ENCODE measurements around the gene TFPT.

TFPT gene

DNA sequence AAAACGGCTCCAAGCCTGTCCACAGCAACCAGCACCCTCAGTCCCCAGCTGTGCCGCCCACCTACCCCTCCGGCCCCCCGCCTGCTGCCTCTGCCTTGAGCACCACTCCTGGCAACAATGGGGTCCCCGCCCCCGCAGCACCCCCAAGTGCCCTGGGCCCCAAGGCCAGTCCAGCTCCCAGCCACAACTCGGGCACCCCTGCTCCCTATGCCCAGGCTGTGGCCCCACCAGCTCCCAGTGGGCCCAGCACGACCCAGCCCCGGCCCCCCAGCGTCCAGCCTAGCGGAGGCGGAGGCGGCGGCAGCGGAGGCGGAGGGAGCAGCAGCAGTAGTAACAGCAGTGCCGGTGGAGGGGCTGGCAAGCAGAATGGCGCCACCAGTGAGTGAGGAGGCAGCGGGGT, 32.7 kb upstream of the TFPT start:
- no peak for DNase-seq

DNA sequence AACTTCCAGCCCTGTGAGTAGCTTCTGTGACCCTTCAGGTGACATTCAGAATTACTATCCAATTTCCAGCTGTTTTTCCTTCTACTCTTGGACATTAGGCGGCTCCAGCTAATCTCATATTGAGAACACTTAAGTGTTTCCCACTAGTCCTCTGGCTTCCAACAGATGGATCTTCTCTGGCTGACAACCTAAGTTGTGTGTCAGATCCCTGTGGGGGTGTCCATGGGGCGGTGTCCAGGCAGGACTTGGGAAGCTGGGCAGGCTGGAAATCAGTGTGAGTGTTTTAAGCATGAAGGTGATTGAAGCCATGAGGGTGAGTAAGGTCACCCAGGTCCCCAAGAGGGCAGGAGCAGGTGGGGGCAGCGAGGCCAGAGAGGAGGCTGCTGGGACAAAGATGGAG, 32.2 kb upstream of the TFPT start:
- DNase-seq, result no peak

GRCh38 chr19:54145541-54146158, 30.2 kb upstream of the TFPT start:
- DNase-seq, result no peak

DNA sequence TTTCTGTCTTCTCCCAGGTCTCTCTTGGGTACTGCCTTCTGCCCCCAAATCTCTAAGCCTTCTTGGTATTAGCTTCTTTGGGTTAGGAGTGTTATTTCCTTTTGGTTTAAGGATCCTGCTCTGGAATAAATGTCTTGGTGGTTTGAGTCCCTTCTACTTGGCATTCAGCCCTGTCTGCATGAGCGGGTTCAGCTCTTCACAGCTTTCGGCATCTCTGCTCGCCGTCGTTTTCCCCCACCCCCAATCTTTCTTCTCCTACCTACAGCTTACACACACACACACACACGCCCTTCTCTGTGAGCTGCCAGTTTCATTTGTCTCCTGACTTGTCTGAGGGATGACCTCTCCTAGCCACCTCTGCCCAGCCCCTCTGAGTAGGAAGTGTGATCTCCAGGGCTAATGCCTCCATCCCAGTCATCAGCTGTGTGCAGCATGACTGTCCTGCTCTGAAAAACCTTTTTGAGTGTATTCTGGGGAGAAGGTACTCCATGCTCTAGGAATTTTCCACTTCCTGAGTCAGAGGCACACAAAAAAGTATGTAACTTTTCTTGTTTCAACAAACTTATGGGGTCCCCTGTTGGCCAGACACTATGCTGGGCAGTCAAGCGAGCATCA, 26.8 kb upstream of the TFPT start:
- DNase-seq, result no peak

DNA sequence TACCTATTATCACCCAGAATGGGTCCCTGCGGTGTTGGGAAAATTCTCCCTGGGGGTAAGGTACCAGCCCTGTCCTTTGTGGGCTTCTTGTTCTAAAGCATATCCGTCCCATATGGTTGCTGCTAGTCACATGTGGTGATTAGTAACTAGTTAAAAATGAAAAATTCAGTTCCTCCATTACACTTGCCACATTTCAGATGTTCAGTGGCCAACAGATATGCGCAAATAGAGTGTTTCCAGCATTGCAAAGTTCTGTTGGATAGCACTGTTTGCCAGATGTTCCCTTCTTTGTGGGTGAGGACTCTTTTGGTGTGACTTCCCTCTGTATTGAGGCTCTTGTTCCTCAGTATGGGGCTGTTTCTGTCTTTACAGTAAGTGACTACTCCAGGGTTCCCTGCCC, 25.9 kb upstream of the TFPT start:
- no peak for DNase-seq

- no peak for DNase-seq
Observed at GRCh38 chr19:54138489-54139256, 23.2 kb upstream of the TFPT start.

DNA sequence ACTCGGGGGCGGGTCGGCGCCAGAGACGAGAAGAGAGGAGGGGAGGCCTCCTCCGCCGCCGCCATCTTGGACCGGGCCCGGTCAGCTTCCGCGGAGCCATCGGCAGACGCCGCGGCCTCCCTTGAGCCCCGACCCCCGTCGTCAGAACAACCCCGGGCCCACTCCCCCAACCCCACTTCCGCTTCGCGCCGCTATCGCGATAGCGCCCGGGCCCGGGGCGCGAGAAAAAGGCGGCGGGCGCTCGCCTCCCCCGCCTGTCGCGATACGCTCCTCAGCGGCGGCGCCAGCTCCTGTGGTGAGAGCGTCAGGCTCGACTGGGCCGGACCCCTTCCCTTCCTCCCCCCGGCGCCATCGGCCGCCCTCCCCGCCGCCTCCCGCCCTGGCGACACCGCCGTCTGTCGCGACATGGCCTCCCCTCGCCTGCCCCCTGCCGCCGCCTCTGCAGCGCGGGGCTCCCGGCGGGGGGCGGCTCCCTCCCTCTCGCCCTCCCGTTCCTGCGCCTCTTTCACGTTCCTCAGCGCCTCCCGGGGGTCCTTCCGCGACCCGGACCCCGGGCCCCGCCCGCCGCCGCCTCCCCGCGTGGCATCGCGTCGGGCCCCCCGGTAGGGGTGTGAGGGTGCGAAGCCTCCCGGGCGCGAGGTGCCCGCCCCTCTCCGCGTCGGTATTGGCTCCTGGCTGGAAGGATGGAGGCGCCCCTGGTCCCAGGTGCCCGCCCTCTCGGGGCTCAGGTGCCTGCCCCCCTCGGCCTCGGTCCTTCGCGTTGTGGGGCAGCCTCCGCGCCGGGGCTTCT, 22.4 kb upstream of the TFPT start, which contains the start of gene CNOT3:
CNOT3 (plus strand) TSS at position 64 of the 790 bp plus-strand sequence. CDS start 5,217 bp downstream, outside the sequence.
- DNase-seq, result no peak

- DNase-seq, result peak; percentile 98 to 99
Observed at GRCh38 chr19:54136864-54137698, 21.6 kb upstream of the TFPT start.

- DNase-seq, result no peak
Observed at GRCh38 chr19:54136086-54136863, 20.8 kb upstream of the TFPT start.

- DNase-seq, result no peak
Observed at GRCh38 chr19:54133957-54134590, 18.6 kb upstream of the TFPT start.

DNA sequence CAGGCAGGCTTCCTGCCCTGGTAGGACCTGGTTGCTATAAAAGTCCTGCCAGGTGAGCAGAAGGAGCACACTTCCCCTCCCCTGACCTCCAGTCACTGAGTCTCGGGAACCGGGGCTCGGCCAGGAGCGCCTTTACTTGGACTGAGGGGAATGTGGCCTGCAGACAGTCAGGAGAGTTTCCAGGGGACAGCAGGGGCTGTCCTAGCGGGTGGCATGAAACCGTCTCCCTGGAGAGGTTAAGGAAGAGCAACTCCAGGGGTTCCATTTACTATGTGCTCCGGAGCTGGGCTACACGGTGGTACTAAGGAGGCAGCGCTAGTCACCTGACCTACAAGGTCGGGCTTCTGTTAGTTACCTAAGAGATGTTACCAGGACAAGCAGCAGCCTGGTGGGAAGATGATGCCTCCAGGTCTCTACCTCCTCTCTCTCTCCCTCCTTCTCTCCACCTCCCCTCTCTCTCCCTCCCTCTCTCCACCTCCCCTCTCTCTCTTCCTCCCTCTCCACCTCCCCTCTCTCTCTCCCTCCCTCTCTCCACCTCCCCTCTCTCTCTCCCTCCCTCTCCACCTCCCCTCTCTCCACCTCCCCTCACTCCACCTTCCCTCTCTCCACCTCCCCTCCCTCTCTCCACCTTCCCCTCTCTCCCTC, 18.0 kb upstream of the TFPT start:
- DNase-seq, result no peak

- no peak for DNase-seq
Observed at GRCh38 chr19:54129617-54129996, 14.2 kb upstream of the TFPT start.

DNA sequence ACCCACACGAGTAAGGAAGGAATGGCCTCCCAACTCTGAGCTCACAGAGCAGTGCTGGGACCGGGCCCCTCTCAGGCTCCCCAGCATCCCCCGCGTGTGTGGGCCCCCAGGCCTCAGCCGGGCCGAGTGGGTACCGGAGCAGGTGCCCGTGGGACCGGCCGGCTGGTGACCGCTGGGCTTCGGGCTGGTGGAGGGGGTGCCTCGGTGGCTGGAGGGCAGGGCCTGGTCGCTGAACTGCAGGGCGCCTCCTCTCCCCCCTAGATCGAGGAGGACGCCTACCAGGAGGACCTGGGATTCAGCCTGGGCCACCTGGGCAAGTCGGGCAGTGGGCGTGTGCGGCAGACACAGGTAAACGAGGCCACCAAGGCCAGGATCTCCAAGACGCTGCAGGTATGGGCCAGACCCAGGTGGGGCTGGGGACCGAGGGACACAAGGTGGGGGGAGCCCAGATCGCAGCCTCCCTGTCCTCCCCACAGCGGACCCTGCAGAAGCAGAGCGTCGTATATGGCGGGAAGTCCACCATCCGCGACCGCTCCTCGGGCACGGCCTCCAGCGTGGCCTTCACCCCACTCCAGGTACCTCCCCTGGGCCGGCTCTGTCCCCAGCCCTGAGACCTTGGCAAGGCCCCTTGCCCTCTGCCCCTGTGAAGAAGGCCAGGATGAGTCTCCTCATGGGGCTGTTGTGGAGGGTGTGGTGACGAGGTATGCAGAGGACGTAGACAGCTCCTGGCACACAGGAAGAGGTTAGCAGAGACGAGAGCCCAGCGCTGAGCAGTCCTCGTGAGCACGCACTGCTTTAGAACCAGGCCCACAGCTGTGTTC, 13.5 kb upstream of the TFPT start:
- DNase-seq, result no peak

- no peak for DNase-seq
Observed at GRCh38 chr19:54128441-54128725, 12.9 kb upstream of the TFPT start.

DNA sequence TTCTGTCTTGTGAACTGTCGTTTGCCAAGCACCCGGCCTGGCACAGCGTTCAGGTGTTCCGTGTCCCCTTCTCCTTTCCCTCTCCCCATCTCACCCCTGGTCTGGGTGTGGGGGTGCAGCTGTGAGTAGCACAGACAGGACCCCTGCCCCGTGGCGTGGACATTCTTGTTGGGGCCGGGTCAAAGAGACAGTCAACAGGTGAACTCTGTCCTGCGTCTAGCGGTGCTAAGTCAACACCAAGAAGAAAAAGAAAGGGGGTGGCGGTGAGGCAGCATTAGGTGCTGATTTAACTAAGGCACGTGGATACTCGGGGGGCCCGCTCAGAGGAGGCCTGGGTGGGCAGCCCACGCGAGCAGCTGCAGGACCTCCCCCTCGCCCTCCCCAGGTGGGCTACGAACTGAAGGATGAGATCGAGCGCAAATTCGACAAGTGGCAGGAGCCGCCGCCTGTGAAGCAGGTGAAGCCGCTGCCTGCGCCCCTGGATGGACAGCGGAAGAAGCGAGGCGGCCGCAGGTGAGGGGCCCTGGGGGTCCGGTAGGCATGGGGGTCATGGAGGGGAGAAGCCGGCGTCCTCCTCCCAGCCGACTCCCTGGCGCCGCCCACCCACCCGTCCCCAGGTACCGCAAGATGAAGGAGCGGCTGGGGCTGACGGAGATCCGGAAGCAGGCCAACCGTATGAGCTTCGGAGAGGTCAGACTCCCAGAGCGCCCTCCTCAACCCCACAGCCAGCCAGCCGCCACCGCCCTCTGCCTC, 12.4 kb upstream of the TFPT start:
- no peak for DNase-seq

- no peak for DNase-seq
Observed at GRCh38 chr19:54125713-54126112, 10.3 kb upstream of the TFPT start.

- no peak for DNase-seq
Observed at GRCh38 chr19:54124393-54124792, 8.9 kb upstream of the TFPT start.

GRCh38 chr19:54123682-54124081, 8.2 kb upstream of the TFPT start:
- DNase-seq, result no peak

- no peak for DNase-seq
Observed at GRCh38 chr19:54121259-54121658, 5.8 kb upstream of the TFPT start.
